ENCODE data around the gene MC5R.

Gene MC5R

DNA sequence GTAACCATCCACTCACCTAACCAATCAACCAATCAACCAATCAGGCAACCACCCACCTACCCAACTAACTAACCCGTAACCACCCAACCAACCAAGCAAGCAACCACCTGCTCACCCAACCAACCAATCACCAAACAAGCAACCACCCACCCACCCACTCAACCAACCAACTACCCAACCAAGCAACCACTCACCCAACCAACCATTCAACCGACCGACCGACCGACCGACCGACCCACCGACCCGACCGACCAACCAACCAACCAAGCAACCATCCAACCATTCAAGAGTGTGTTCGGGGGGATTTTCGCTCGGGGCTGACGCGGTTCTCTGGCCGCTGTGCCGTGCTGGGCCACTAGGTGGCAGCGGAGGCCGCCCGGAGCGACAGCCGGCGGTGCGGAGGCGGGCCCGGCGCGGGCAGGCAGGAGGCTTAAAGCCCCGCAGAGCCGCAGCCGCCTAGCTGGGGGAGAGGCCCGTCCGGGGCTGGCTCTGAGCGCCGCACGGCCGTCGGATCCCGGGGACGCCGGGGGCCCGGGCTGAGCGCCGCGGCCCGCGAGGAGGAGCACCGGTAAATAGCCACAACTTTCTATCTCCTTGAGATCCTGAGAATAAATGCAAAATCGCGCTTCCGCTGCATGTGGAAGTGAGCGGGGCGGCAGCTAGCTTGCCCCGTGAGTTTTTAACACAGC is at the start of gene MC5R:
Gene MC5R, plus strand, starts transcription at position 443 of the 689 bp plus-strand sequence. CDS start 1,617 bp downstream, outside the sequence.
- DNase-seq (ENCODE audit: low read depth in 1 of 2, low spot score in 1 of 2): peak; percentile 44 to 69

DNA sequence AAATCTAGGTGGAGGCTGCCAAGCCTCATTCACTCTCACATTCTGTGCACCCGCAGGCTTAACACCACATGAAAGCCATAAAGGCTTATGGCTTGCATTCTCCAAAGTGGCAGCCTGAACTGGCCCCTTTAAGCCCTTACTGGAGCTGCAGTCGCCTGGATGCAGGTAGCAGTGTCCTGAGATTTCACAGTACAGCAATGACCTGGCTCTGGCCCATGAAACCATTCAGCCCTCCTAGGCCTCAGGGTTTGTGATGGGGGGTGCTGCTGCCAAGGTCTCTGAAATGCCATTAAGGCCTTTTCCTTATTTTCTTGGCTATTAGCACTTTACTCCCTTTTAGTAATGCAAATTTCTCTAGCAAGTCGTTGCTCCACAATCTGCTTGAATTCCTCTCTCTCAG is 48.9 kb upstream of the MC5R start:
- DNase-seq (ENCODE audit: low read depth in 1 of 2, low spot score in 1 of 2): no peak

GRCh38 chr18:13791181-13791580 is 32.8 kb upstream of the MC5R start:
- no peak for DNase-seq (ENCODE audit: low read depth in 1 of 2, low spot score in 1 of 2)

DNA sequence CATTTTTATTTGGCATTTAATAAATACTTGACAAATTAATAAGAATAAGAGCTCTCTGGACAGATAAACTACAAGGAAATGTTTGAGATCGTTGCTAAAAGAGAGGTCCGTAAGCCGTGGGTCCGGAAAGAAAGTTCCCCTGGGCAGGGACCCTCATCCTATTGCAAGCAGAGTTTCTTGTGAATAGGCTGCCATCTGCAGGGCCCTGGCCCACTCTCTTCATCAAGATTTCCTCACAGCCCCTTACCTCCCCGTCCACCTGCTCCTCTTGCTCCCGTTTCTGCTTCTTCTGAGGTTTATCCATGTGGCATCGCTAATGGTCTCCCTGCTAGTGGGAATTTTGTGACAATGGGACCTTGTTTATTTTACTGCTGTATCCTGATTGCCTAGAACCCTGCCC is 30.1 kb upstream of the MC5R start:
- no peak for DNase-seq (ENCODE audit: low read depth in 1 of 2, low spot score in 1 of 2)

- no peak for DNase-seq (ENCODE audit: low read depth in 1 of 2, low spot score in 1 of 2)
Measured at GRCh38 chr18:13796515-13796914, 27.4 kb upstream of the MC5R start.

GRCh38 chr18:13797157-13797611 is 26.8 kb upstream of the MC5R start:
- DNase-seq (ENCODE audit: low read depth in 1 of 2, low spot score in 1 of 2): no peak

GRCh38 chr18:13799396-13799795 is 24.6 kb upstream of the MC5R start:
- no peak for DNase-seq (ENCODE audit: low read depth in 1 of 2, low spot score in 1 of 2)

DNA sequence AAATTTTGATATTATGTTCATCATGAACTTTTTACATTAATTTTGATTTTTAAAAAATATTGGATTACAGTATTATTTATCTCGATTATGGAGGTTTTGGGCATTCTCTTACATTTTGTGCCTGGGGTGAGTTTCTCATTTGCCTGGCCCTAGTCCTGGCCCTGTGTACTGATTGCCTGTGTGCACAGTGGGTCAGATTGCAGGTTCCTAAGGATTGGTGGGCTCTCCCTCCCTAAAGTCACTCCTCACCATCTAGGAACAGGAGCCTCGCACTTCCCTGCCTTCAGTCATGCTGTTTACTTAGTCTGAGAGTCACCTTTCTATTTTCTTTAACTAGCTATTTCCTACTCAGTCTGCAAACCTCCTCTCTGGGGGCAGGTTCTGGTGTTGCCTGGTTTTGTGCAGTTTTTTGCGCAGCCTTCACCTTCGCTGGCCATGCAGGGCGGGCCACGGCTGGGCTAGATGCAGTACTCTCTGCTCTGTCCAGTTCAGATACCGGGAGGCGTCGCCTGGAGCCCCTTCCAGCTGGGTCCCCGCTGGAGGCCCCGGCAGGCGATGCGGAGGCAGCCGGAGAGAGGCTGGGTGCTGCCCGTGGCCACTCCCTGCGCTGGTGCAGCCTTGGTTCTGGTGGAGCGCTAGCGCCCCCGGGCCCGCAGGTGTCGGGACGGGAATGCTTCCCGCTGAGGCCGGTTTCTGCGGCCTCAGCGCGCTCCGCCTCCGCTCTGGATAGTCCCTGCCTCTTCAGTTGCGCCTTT is 23.3 kb upstream of the MC5R start:
- peak in 1 of 2 donors; percentile 14 for DNase-seq (ENCODE audit: low read depth in 1 of 2, low spot score in 1 of 2)

GRCh38 chr18:13801260-13801601 is 22.7 kb upstream of the MC5R start:
- DNase-seq (ENCODE audit: low read depth in 1 of 2, low spot score in 1 of 2): no peak

DNA sequence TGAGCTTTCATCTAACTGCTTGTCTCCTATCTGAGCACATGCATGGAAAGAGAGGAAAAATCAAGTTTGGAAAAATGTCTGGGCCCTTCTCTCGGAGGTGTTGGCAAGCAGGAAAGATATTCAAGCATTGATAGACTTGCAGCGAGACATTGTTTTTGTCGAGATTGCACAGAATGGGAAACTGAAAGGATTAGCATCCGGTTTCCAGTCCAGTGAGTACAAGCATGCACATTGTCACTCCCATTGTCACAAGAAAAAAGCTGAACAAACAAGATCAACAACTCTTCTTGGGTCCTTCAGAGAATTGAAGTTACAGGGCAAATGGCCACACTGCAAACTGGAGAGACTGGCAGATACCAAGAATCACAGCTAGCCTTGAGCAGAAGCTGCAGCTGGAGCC is 19.6 kb upstream of the MC5R start:
- no peak for DNase-seq (ENCODE audit: low read depth in 1 of 2, low spot score in 1 of 2)

GRCh38 chr18:13808294-13809042 is 15.5 kb upstream of the MC5R start:
- no peak for DNase-seq (ENCODE audit: low read depth in 1 of 2, low spot score in 1 of 2)

GRCh38 chr18:13809043-13809430 is 14.9 kb upstream of the MC5R start:
- DNase-seq (ENCODE audit: low read depth in 1 of 2, low spot score in 1 of 2): no peak

DNA sequence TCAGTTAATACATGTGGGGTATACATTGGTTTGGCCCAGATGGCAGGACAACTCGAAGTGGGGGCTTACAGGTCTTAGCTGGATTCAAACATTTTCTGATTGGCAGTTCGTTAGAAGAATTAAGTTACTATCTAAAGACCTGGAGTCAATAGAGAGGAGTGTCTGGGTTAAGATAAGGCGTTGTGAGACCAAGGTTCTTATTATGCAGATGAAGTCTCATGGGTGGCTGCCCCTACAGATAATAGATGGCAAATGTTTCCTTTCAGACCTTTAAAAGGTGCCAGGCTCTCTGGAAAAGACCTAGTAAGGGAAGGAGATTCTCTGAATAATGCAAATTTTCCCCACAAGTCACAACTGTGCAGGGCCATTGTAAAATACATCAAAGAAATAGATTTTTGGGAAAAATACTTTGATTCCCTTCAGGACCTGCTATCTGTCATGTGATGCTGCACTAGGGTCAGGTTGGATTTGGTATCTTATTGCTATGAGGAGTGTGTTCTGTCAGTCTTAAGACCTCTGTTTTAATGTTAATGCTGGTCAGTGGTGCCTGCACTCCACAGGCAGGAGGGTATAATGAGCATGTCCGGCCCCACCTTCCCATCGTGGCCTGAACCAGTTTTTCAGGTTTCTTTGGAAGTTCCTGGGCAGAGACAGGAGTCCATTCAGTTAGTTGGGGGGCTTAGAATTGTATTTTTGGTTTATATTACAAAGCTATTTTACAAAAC is 14.3 kb upstream of the MC5R start:
- DNase-seq (ENCODE audit: low read depth in 1 of 2, low spot score in 1 of 2): no peak

GRCh38 chr18:13810950-13811485 is 12.9 kb upstream of the MC5R start:
- DNase-seq (ENCODE audit: low read depth in 1 of 2, low spot score in 1 of 2): no peak

DNA sequence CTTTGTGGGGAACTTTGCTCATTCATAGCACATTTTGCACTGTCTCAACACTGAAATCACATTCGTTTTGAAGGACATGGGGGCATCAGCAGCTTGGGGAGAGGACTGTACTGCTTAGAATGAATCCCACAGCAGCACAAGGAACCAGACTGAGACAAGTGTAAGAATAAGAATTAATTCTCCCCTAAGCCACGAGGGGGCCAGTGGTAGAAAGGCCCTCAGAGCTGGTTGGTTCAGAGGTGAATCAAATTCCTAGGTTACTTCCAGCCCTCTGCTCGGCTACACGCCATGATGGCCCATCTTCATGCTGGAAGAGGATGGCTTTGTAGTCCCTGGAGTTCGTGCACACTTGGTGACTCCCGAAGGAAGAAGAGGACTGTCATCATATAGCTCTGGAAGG is 12.0 kb upstream of the MC5R start:
- no peak for DNase-seq (ENCODE audit: low read depth in 1 of 2, low spot score in 1 of 2)

DNA sequence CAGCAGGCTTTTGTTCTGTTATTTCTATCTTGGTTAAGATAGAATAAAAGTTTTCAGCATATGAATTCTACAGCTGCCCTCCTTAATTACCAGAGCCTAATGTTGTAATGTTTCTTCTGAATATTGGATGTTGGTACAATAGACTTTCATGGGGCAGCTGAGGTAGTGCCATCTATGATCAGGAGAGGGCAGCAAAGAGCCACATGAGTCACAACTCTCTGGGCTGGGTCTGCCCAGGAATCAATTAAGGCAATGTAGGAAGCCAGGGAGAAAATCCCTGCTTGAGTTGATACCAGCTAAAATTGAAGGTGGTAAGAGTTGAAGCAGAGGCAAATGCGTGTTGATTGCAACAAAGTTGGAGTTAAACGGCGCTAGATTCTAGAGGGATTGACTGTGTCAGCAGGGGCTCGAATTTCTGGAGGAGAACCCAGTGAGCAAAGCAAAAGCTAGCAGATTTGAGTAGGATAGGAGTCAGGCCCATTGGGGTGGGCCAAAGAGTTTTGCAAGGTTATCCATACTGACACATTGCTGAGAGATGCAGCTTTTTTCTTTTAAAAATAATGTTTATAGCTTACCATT is 10.6 kb upstream of the MC5R start:
- DNase-seq (ENCODE audit: low read depth in 1 of 2, low spot score in 1 of 2): peak in 1 of 2 donors; percentile 37

GRCh38 chr18:13826209-13826608 is 2.3 kb downstream of the MC5R start:
- no peak for DNase-seq (ENCODE audit: low read depth in 1 of 2, low spot score in 1 of 2)

DNA sequence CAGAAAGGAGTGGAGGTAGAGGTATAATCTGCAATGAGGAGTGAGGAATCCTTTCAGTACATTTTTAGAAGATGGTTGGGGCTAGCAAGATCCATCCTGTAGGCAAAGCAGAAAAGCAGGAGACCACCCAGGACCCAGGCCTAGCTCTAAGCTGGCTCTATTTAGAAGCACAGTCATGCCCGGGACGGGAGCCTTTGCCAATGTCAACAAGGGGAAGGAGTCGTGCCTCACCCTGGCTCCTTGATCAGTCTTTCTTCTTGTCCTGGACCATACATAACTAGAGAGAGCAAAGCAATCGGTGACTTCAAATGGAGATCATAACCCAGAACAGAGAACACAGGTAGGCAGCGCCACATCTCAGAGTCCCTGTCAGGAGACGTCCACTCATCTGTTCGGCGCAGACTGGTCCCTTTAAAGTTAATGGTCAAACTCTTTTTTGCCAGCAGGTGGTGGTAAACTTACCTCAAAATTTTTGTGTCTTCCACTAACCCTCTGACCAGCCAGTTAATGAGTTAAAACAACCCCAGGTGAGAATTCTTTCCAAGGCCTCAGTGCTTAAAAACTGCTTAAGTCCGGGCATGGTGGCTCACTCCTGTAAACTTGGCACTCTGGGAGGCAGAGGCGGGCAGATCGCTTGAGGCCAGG is 8.0 kb downstream of the MC5R start:
- no peak for DNase-seq (ENCODE audit: low read depth in 1 of 2, low spot score in 1 of 2)

DNA sequence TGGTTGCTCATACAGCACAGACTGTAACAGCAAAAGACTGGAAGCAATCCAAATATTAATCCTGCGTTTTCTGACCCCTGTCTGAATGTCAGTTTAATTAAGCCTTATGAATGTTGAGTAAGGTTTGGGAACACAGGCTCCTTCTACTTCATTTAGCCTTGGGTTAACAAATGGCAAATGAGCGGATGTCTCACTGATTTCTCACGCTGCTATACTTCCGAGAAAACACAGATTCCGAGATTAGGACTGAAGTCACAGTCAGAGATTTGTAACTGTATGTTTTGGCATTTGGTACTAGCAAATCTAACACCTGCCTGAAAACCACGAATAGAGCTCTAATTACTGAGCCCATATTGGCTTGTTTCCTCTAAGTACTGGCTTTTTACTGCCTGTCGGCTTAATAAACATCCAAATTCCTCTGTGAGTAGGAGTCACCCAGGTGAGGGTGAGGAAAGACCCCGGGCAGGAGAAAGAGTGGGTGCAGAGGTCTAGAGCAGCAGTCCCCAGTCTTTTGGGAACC is 10.6 kb downstream of the MC5R start:
- no peak for DNase-seq (ENCODE audit: low read depth in 1 of 2, low spot score in 1 of 2)

DNA sequence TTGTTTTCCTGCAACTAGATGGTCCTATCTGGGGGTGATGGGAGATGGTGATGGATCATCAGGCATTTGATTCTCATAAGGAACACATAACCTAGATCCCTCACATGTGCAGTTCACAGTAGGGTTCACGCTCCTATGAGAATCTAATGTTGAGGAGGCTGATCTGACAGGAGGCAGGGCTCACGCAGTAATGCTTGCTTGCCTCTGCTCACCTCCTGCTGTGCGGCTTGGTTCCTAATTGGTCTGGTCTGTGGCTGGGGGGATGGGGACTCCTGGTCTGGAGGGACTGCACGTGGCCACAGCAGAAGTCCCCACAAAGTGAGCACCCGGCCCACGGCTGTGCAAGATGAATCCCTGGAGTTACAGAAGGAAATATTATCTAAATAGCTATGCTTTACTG is 11.3 kb downstream of the MC5R start:
- DNase-seq (ENCODE audit: low read depth in 1 of 2, low spot score in 1 of 2): no peak
